ENCODE results near the gene RNF17.
"Not testable (repeated sequence)": the region's sequence is repeated elsewhere in the genome, so short reads cannot be mapped to it uniquely, and the experiment has no call there.

Gene RNF17

GRCh38 chr13:24763596-24764275, at the start of gene RNF17:
Gene RNF17, plus strand, starts transcription at chr13:24764169. Its CDS starts 35 bp downstream, at chr13:24764204.
- no peak for DNase-seq

GRCh38 chr13:24716011-24716410, 48.0 kb upstream of the RNF17 start:
- DNase-seq: no peak

GRCh38 chr13:24716446-24716845, 47.5 kb upstream of the RNF17 start:
- no peak for DNase-seq

- DNase-seq: no peak
Observed at GRCh38 chr13:24717217-24717616, 46.8 kb upstream of the RNF17 start.

GRCh38 chr13:24718192-24718965, 45.6 kb upstream of the RNF17 start:
- no peak for DNase-seq

GRCh38 chr13:24719139-24719538, 44.8 kb upstream of the RNF17 start:
- no peak for DNase-seq

GRCh38 chr13:24723206-24723605, 40.8 kb upstream of the RNF17 start:
- DNase-seq: no peak

GRCh38 chr13:24724714-24725113, 39.3 kb upstream of the RNF17 start:
- no peak for DNase-seq

- no peak for DNase-seq
Observed at GRCh38 chr13:24725379-24725778, 38.6 kb upstream of the RNF17 start.

GRCh38 chr13:24727731-24728601, 36.0 kb upstream of the RNF17 start:
- peak; percentile 14 for DNase-seq

GRCh38 chr13:24730873-24731567, 32.9 kb upstream of the RNF17 start:
- DNase-seq: not testable (repeated sequence)

GRCh38 chr13:24734950-24735349, 29.0 kb upstream of the RNF17 start:
- no peak for DNase-seq

- DNase-seq: no peak
Observed at GRCh38 chr13:24737042-24737441, 26.9 kb upstream of the RNF17 start.

GRCh38 chr13:24738366-24738847, 25.6 kb upstream of the RNF17 start:
- DNase-seq: no peak

- no peak for DNase-seq
Observed at GRCh38 chr13:24740014-24740890, 23.7 kb upstream of the RNF17 start.

- no peak for DNase-seq
Observed at GRCh38 chr13:24741016-24741662, 22.8 kb upstream of the RNF17 start.

- DNase-seq: no peak
Observed at GRCh38 chr13:24741791-24742190, 22.2 kb upstream of the RNF17 start.

- DNase-seq: no peak
Observed at GRCh38 chr13:24742294-24742693, 21.7 kb upstream of the RNF17 start.

- DNase-seq: no peak
Observed at GRCh38 chr13:24742977-24743376, 21.0 kb upstream of the RNF17 start.

- no peak for DNase-seq
Observed at GRCh38 chr13:24744247-24744646, 19.7 kb upstream of the RNF17 start.

- DNase-seq: no peak
Observed at GRCh38 chr13:24745516-24745860, 18.5 kb upstream of the RNF17 start.
